ENCODE measurements around the gene HAUS8.
A peak's percentile ranks its signal among the peaks of the same experiment; 100 is the strongest.
"Not testable (repeated sequence)": the region's sequence is repeated elsewhere in the genome, so short reads cannot be mapped to it uniquely, and the experiment has no call there.

HAUS8 gene

DNA sequence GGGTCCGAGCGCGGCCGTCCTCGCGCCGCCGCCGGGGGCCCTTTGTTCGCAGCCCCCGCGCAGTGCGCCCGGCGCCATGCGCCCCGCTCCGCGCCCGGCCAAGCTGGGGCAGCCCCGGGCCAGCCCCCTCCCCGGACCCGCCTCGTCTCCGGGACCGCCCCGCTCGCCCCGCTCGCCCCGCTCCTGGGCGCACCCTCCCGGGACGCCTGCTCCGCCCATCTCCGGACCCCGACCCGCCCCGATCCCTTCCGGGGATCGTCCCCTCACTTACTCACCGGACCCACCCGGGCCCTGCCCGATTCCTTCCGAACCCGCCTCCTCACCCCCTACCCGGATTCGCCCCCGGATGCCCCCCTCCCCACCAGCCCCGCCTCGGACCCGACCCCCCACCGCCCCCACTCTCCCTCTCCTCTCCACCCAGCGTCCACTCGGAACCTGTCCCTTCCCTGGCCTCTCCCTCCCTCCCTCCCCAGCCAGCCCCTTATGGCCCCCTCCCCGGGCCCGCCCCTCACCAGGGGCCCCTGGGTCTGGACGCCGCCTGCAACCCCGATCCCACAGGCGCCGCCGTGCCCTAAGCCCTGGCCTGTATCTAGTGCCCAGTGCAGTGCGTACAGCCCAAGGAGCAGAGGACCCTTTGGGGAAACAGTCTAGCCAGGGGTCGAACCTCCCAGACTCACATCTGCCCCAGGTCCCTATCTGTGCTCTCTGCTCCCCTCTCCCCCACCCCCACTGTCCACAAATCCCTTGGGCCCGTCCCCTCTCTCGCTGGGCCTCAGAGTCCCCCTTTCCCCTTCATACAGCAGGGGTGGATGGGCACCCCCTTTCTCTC, 48.3 kb downstream of the HAUS8 start, which contains the start of gene CPAMD8:
CPAMD8 (minus strand) TSS at position 105 of the 829 bp plus-strand sequence. CDS start 168 bp downstream, outside the sequence.
- no peak for DNase-seq

DNA sequence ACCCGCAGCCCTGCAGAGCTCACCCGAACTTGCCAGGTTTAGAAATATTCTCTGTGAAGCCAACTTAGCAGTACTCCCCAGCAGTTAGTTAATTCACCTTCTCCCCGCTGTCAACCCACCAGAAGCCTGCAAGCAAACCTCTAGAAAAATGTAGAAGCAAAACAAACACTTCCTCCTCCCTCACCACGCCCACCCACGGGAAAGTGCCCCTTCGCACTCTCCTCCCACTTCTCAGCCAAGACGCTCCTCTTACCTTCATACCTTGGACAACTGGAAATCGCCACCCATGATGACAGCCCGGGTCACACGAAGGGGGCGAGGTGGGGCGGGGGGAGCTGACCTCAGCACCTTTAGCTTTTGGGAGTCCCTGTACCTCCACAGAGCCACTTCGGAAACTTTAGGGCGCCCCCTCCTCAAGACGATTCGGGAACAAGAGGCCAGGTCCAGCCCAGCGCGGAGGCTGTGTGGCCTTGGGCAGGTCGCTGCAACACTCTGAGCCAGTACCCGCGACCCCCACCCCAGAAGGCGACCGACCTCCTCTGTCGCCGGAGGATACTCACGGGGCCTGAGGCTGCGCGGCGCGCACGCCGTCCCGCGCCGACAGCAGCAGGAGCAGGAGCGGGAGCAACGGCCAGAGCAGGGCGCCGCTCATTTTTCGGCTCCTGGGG, 49.1 kb downstream of the HAUS8 start:
- no peak for DNase-seq

DNA sequence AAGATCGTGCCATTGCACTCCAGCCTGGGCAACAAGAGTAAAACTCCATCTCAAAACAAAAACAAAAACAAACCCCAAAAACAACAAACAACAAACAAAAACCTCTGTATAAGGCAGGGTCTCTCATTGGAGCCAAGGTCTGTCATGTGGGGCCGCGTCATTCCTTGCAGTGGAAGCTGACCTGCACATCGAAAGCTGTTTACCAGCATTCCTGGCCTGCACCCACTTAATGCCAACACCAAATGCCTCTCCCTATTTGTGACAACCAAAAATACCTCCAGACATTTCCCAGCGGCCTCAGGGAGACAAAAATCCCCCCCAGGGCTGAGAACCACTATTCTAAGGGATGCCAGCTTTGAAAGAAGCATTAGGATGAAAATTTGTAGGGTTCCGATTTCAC, 49.9 kb downstream of the HAUS8 start:
- DNase-seq: no peak

DNA sequence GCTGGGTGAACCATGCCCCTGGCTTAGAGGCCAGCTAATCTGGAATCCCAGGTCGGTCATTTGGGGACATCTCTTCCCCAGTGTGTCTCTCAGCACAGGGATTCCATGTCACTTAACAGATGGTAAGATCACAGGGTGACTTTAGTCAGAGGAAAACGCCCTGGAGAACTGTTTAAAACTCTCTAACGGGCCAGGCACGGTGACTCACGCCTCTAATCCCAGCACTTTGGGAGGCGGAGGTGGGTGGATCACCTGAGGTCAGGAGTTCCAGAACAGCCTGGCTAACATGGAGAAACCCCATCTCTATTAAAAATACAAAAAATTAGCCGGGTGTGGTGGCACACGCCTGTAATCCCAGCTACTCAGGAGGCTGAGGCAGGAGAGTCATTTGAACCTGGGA, 50.3 kb downstream of the HAUS8 start:
- not testable (repeated sequence) for DNase-seq

DNA sequence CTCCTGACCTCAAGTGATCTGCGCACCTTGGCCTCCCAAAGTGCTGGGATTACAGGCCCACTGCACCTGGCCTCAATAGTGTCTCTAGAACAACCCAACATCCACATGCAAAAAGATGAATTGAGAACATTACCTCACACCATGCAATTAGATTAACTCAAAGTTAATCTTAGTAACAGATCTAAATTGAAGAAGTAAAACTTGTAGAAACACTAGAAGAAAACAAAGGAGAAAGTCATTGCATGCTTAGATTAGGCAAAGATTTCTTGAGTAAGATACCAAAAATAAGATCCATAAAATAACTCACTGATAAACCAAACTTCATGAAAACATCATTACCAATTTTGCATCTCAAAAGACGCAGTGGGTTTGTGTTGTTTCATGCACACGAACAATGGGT, 51.4 kb downstream of the HAUS8 start:
- DNase-seq: no peak

DNA sequence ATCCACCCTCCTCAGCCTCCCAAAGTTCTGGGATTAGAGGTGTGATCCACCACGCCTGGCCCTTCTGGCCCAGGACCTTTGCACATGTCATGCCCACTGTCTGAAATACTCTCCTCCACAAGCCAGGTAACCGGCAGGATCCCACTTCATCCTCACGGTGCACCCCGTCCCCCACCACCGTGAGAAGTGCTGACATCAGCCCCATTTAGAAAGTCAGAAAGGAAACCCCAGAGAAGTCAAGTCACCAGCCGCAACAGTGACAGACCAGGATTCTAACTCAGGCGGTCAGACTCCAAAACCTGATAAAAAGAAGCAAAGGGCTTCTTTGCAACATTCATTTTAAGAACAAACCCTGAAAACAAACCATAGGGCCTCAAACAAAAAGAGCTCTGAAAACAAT, 52.5 kb downstream of the HAUS8 start:
- no peak for DNase-seq

DNA sequence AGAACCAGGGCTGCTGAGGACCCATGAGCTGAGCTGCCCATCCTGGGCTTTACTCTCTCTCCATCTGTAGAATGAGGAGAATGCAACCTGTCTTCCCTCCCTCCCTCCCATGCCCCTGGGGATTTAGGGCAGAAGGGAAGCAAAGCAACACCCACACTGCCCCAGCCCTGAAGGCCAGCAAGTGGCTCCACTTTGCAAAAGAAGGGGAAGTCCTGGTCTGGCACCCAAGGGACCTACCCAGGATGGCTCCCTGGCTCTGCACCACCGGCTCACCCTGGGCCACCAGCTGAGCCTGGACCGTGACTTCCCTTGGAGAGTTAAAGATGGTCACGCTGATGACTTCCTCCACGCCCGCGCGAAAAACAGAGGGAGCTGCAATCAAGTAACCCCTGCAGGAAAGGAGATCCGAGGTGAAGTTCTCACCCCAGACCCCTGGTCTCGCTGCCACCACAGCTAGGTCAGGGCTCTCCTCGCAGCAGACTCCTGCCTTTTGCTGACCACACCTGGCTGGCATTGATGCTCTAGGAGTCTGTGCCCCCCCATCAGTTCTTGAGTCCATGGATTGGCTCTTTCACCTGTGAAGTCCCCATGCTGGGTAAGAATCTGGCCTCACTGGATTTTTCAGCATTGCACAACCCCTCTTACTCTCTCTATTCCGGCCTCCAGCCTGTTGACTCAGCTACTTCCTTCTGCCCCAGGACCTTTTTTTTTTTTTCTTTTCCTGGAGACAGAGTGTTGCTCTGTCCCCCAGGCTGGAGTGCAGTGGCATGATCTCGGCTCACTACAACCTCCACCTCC, 53.3 kb downstream of the HAUS8 start:
- DNase-seq: no peak

DNA sequence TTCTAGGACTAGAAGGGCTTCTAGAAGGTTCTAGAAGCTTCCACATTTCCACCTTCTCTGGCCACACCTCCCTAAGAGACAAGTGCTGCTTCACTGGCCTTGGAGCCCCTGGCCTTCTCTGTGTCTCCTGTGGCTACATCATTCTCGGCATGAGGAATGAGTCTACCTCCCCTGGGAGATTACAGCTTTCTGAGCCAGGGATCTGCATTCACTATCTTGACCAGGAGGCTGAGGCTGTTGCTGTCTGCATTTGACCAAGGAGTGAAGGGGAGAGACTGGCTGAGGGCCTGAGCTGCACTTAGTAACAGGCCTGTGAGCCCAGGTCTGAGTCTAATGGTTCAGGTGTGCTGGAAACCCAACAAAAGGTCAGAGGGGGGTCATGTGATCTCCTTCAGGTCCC, 53.9 kb downstream of the HAUS8 start:
- no peak for DNase-seq

DNA sequence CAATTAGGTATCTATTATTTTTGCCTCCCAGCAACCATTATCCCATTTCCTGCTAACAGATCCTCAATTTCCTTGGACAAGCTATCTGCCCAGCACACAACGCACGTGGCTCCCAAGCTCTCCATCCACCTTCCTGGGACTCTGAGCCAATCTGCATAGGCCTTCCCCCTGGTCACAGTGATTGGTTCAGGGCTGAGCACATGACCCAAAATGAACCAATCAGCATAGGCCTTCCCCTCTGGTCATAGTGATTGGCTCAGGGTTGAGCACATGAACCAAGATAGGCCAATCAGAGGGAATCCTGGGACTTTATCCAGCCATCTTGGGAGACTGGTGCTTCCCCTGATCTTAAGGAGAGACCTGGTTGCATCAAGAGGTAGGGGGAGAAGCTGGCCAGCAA, 54.4 kb downstream of the HAUS8 start:
- no peak for DNase-seq

DNA sequence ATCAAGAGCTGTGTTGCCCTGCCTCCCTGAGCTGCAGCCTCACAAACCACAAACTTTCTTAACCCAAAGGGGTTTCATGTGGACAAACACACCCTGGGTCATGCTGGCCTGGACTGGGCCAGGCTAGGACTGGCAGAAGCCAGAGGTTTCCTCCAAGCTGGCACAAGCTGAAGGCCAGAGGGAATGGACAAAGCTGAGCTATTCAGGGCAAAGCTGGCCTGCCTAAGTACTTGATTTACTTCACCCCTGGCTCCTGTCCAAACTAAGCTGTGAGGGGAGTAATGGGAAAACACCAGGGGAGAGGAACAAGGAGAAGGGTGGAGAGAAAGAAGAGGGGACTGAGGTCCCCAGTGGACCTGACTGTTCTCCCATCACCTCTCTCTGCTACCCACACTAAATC, 54.9 kb downstream of the HAUS8 start:
- no peak for DNase-seq

DNA sequence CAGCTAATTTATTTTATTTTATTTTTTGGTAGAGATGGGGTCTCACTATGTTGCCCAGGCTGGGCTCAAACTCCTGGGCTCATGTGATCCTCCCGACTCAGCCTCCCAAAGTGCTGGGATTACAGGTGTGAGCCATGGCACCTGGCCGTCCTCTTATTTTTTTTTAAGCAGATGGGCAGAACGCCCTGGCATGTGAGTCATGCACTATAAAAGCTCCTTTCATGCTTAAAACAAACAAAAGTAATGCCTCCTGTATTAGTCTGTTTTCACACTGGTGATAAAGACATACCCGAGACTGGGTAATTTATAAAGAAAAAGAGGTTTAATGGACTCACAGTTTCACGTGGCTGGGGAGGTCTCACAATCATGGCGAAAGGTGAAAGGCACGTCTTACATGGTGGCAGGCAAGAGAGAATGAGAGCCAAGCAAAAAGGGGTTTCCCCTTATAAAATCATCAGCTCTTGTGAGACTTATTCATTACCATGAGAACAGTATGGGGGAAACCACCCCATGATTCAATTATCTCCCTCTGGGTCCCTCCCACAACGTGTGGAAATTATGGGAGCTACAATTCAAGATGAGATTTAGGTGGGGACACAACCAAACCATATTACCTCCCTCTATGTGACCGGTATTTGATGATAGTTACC, 60.9 kb downstream of the HAUS8 start:
- DNase-seq: not testable (repeated sequence)

DNA sequence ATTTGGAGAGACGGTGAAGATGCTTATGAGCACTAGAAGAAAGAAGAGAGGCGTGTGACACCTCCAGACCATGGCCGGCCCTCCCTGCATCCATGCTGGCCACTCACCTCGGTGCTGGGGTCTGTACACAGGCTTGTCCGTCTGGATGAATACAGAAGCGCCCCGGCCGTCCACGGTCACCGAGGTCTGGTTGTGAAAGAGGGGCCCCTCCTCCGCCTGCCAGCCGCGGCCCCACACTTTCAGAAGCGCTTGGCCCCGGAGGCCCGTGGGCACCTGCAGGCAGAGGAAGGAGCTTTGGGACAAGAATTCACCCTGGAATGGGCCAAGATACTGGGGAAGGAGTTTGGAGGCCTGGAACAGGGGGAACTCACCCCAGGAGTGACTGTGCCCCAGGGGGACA, 63.8 kb downstream of the HAUS8 start:
- DNase-seq: no peak

DNA sequence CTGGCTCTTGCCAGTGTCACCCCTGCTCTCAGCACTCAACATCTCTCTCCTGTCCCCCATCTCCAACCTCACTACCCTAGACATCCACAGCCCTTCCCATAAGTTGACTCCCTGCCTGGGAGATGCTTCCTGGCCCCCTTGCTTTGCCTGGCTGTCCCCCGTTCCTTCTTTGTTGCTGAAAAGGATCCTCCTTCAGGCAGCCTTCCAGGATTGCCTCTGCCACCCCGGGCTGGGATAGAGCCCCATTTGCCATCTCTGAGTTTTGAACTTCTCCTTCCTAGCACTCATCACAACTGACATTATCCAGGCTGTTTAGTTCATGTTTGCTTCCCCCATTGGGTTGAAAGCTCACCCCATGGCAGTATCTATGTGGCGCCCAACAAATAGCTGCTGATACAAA, 68.7 kb downstream of the HAUS8 start:
- DNase-seq: no peak

DNA sequence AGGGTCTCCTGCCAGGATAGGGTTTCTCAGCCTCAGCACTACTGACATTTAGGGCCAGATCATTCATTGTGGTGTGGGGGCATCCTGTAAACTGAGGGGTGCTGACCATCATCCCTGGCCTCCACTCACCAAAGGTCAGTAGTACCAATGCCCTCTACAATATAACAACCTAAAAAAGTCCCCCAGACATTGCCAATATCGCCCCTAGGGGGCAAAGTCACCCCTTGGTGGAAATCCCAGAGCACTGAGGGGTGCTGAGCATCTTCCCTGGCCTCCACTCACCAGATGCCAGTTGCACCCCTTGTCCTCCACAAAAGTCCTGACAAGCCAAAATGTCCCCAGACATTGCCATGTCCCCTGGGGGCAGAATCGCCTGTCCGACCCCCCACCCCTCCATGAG, 70.3 kb downstream of the HAUS8 start:
- no peak for DNase-seq

DNA sequence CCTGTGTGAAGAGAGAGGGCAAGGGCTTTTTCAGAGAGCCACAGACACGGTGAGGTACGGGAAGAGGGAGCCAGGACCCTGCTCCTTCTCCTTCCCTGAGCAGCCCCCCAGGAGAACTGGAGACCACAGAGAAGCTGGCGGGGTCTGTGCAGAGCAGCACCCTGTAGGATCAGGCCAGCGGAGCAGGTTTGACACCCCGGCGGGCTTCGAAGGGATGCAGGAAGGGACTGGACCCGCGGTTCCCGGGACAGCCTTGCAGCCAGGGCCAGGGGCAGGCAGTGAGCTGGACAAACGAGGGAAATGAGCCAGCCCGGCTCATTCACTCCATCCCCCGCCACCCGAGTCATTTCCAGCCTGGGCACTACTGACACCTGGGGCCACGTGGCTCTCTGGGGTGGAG, 70.9 kb downstream of the HAUS8 start:
- DNase-seq: no peak

DNA sequence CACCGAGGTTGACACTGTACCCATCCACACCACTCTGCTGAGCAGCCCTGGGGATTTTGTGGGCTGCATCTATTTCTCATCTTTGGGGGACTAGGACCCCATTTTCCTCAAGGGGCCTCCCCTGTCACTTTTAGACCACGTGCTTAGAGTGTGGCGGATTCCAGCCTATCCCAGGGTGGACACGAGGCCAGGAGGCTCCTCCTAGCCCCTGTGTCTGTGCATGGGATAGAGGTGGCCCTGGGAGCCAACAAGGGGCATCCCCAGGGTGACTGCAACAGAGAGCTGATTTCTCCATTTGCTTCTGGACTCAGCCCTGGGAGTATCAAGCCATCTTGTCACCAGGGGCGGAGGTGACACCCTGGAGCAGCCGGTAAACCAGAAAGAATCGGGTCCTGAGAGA, 72.8 kb downstream of the HAUS8 start:
- no peak for DNase-seq

DNA sequence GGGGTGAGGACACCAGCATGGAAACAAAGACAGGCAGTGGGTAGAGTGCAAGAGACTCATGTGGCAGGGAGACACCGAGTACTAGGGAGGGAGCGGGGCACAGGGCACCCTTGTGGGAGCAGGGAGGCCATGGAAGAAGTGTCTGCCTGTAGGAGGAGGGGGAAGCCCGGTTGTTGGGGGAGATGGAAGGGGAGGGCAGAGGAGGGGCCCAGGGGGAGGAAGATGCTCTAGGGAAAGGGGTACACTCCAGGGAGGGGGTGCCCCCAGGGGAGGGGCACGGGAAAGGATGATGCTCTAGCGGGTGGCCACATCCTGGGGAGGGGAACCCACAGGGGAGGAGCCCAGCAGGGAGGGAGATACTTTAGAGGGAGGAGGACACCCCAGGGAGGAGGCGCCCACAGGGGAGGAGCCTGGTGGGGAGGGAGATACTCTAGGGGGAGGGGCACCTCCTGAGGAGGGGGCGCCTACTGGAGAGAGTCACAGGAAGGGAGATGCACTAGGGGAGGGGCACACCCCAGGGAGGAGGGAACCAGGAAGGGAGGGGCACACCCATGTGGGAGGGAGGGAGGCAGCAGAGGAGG, 73.6 kb downstream of the HAUS8 start:
- peak; percentile 49 to 58 for DNase-seq
